Liver (tissue), 3 donors: Measurements from ENCODE around the gene TUT4.

Source experiments
- SP1 ChIP-seq: IDR thresholded peaks from 2 replicates; pipeline ENCODE4 v1.6.1; 2018; ENCODE audit warnings: antibody characterized with exemption, mild to moderate bottlenecking
- TAF1 ChIP-seq: conservative IDR thresholded peaks from 2 replicates; pipeline ENCODE4 v1.6.1; 2016; ENCODE audit warnings: antibody characterized with exemption, mild to moderate bottlenecking
- TF ChIP-seq, protein P1 (sequence below): fragments of 150-350 bp; IDR thresholded peaks from 2 replicates; pipeline ENCODE4 v1.5.1; 2017; ENCODE audit warnings: improper control_type of control experiment, low read depth, low read length; ENCODE audit not compliant: missing input control
- donor health status: healthy.
- donor health status: healthy.

DNA sequence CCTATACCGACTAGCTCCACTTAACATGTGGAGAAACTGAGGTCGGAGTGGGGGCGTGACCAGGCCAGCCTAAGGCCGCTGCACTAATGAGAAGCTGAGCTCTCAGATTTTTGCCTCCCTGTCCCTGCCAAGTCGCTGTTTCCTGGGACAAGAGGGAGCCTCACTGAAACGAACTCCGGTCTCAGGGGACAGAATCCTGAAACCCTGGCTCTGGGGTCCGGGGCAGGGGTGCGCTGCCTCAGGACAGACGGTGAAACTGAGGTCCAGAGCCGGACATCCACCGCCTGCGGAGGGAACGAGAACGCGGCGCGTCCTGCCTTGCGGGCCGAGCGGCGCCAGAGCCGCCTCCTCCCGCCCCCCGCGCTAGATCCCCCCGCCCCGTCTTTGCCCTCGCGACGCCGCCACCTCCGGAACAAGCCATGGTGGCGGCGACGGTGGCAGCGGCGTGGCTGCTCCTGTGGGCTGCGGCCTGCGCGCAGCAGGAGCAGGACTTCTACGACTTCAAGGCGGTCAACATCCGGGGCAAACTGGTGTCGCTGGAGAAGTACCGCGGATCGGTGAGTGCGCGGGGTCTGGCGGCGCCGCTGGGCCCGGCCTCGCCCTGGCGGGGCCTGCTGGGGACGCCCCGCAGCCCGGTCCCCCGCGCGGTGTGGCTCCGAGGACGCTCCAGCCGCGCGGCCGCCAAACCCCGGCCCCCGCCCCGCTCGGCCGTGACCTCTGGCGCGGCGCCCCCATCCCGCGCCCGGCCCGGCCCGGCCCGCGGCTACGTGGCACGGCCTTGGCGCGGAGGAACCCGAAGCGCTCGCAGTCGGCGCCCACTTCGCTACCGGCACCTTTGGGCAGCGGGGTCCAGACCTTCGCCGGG is 49.3 kb upstream of the TUT4 start, which contains the start of gene GPX7:
- TF ChIP-seq TAF1 (no peak), SP1 (no peak)
- TF ChIP-seq, protein P1, sequence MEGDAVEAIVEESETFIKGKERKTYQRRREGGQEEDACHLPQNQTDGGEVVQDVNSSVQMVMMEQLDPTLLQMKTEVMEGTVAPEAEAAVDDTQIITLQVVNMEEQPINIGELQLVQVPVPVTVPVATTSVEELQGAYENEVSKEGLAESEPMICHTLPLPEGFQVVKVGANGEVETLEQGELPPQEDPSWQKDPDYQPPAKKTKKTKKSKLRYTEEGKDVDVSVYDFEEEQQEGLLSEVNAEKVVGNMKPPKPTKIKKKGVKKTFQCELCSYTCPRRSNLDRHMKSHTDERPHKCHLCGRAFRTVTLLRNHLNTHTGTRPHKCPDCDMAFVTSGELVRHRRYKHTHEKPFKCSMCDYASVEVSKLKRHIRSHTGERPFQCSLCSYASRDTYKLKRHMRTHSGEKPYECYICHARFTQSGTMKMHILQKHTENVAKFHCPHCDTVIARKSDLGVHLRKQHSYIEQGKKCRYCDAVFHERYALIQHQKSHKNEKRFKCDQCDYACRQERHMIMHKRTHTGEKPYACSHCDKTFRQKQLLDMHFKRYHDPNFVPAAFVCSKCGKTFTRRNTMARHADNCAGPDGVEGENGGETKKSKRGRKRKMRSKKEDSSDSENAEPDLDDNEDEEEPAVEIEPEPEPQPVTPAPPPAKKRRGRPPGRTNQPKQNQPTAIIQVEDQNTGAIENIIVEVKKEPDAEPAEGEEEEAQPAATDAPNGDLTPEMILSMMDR: no peak
